Uterus (tissue), 2 donors: ENCODE results near the gene MRGPRX1.

Experiments
- POLR2A ChIP-seq, 2 donors: fragments of 450-650 bp; IDR thresholded peaks; one replicate each; pipeline ENCODE4 v1.6.1; 2016; ENCODE audit warnings: antibody characterized with exemption in 2 of 2, mild to moderate bottlenecking in 1 of 2, moderate library complexity in 1 of 2
- TF ChIP-seq, protein P1 (sequence below), 4 experiments: fragments of 200-600 bp in 2 of 4; fragments of 450-650 bp in 2 of 4; sonication (generic) in 2 of 4; IDR thresholded peaks; one replicate each; pipeline ENCODE4 v1.5.1; 2016 to 2019; ENCODE audit warnings: antibody characterized with exemption in 4 of 4, mild to moderate bottlenecking in 2 of 4, moderate library complexity in 1 of 4

GRCh38 chr11:18939314-18939713 is at the start of gene MRGPRX1:
- TF ChIP-seq, protein P1, sequence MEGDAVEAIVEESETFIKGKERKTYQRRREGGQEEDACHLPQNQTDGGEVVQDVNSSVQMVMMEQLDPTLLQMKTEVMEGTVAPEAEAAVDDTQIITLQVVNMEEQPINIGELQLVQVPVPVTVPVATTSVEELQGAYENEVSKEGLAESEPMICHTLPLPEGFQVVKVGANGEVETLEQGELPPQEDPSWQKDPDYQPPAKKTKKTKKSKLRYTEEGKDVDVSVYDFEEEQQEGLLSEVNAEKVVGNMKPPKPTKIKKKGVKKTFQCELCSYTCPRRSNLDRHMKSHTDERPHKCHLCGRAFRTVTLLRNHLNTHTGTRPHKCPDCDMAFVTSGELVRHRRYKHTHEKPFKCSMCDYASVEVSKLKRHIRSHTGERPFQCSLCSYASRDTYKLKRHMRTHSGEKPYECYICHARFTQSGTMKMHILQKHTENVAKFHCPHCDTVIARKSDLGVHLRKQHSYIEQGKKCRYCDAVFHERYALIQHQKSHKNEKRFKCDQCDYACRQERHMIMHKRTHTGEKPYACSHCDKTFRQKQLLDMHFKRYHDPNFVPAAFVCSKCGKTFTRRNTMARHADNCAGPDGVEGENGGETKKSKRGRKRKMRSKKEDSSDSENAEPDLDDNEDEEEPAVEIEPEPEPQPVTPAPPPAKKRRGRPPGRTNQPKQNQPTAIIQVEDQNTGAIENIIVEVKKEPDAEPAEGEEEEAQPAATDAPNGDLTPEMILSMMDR (IDR thresholded peaks at IDR 0.05) = no peak
- no peak for TF ChIP-seq POLR2A (IDR thresholded peaks at IDR 0.05)
